GM19238 (cell line): Measurements from ENCODE around the gene ARHGAP11A.
A peak's percentile ranks its signal among the peaks of the same experiment; 100 is the strongest.

ENCODE experiments used
- DNase-seq: peaks from one replicate; pipeline ENCODE4 v3.0.0; 2011; ENCODE audit warnings: low spot score; ENCODE audit not compliant: insufficient read length

ARHGAP11A gene

GRCh38 chr15:32656496-32656895 is 41.2 kb downstream of the ARHGAP11A start:
- DNase-seq: no peak

- DNase-seq: peak; percentile 29
These were observed 42.0 kb downstream of the ARHGAP11A start for GRCh38 chr15:32657198-32657883.

GRCh38 chr15:32657941-32658340 is 42.6 kb downstream of the ARHGAP11A start:
- DNase-seq: no peak

GRCh38 chr15:32659340-32660155 is 44.2 kb downstream of the ARHGAP11A start:
- DNase-seq: no peak

GRCh38 chr15:32663671-32664070 is 48.4 kb downstream of the ARHGAP11A start:
- DNase-seq: no peak

GRCh38 chr15:32664796-32665195 is 49.5 kb downstream of the ARHGAP11A start:
- DNase-seq: no peak

GRCh38 chr15:32667321-32667720 is 52.0 kb downstream of the ARHGAP11A start:
- no peak for DNase-seq

- DNase-seq: no peak
These were observed 53.6 kb downstream of the ARHGAP11A start for GRCh38 chr15:32668942-32669341.

- DNase-seq: no peak
These were observed 54.8 kb downstream of the ARHGAP11A start for GRCh38 chr15:32669896-32670611.

- DNase-seq: no peak
These were observed 55.3 kb downstream of the ARHGAP11A start for GRCh38 chr15:32670623-32671022.

- no peak for DNase-seq
These were observed 56.3 kb downstream of the ARHGAP11A start for GRCh38 chr15:32671339-32672325.

GRCh38 chr15:32674681-32675080 is 59.4 kb downstream of the ARHGAP11A start:
- no peak for DNase-seq

- DNase-seq: no peak
These were observed 60.2 kb downstream of the ARHGAP11A start for GRCh38 chr15:32675466-32675865.

- no peak for DNase-seq
These were observed 60.9 kb downstream of the ARHGAP11A start for GRCh38 chr15:32676169-32676568.

- DNase-seq: no peak
These were observed 62.0 kb downstream of the ARHGAP11A start for GRCh38 chr15:32677238-32677750.

- DNase-seq: no peak
These were observed 64.0 kb downstream of the ARHGAP11A start for GRCh38 chr15:32679298-32679690.

GRCh38 chr15:32682569-32682968 is 67.3 kb downstream of the ARHGAP11A start:
- DNase-seq: no peak

- DNase-seq: no peak
These were observed 67.8 kb downstream of the ARHGAP11A start for GRCh38 chr15:32682977-32683630.

GRCh38 chr15:32683906-32684584 is 68.7 kb downstream of the ARHGAP11A start:
- DNase-seq: no peak

GRCh38 chr15:32685576-32685975 is 70.3 kb downstream of the ARHGAP11A start:
- no peak for DNase-seq
